ENCODE measurements around the gene KIRREL1. TPM values are rescaled to one million over a fixed set of nuclear protein-coding genes. Genes with fewer than 3 reads are reported as not detected.

Gene KIRREL1
- total and polyA plus RNA-seq, 2 of the 8 experiments (the other 6 are each of a cell fraction or from before 2014, with no cell fraction given) = 14.2 to 39.0 TPM

- TF ChIP-seq CHD7 (IDR thresholded peaks at IDR 0.05; ENCODE audit: insufficient replicate concordance, low read length) = no peak
- TF ChIP-seq CHD2 (IDR thresholded peaks at IDR 0.05; ENCODE audit: low read length) = no peak
- TF ChIP-seq E2F6 (IDR thresholded peaks at IDR 0.05) = no peak
- TF ChIP-seq MAFK (IDR thresholded peaks at IDR 0.05; ENCODE audit: low read depth, low read length) = no peak
- no peak for TF ChIP-seq BCL11A (IDR thresholded peaks at IDR 0.05; ENCODE audit: low read depth in 2 of 2, low read length in 2 of 2)
- no peak for TF ChIP-seq CEBPB (IDR thresholded peaks at IDR 0.05; ENCODE audit: low read depth, low read length)
- TF ChIP-seq RFX5 (IDR thresholded peaks at IDR 0.05; ENCODE audit: borderline replicate concordance, low read depth, low read length) = no peak
- TF ChIP-seq POLR2AphosphoS5 (IDR thresholded peaks at IDR 0.05; ENCODE audit: low read depth, low read length) = no peak
- TF ChIP-seq PHF8 (conservative IDR thresholded peaks at IDR 0.05; ENCODE audit: low read depth, low read length) = no peak
Observed at GRCh38 chr1:158037008-158037865, 43.8 kb downstream of the KIRREL1 start (continued).
